GM21526 (cell line): ENCODE results near the gene NR2C1.
A peak's percentile ranks its signal among the peaks of the same experiment; 100 is the strongest.
"Not testable (repeated sequence)": the region's sequence is repeated elsewhere in the genome, so short reads cannot be mapped to it uniquely, and the experiment has no call there.

ENCODE experiments used
- ATAC-seq: cut with Tn5 transposase; IDR thresholded peaks from one replicate; pipeline ENCODE4 v1.9.1; 2021; ENCODE audit warnings: moderate library complexity; ENCODE audit not compliant: unreplicated experiment, low FRiP score

Gene NR2C1

GRCh38 chr12:95072900-95073697 lies at the start of gene NR2C1:
TSS of gene NR2C1 (minus strand) at chr12:95073618. CDS start at chr12:95067384, 6,234 bp downstream.
- peak; percentile 89 for ATAC-seq

- ATAC-seq: no peak
These were observed 45.4 kb upstream of the NR2C1 start for GRCh38 chr12:95118788-95119179.

GRCh38 chr12:95118138-95118787 lies 44.8 kb upstream of the NR2C1 start:
- ATAC-seq: no peak

- peak; percentile 75 for ATAC-seq
These were observed 43.8 kb upstream of the NR2C1 start for GRCh38 chr12:95117178-95117599.

- ATAC-seq: peak; percentile 40
These were observed 43.4 kb upstream of the NR2C1 start for GRCh38 chr12:95116773-95117172.

- ATAC-seq: no peak
These were observed 42.9 kb upstream of the NR2C1 start for GRCh38 chr12:95116341-95116740.

GRCh38 chr12:95115641-95116040 lies 42.2 kb upstream of the NR2C1 start:
- no peak for ATAC-seq

GRCh38 chr12:95114766-95115405 lies 41.5 kb upstream of the NR2C1 start:
- ATAC-seq: no peak

- no peak for ATAC-seq
These were observed 33.9 kb upstream of the NR2C1 start for GRCh38 chr12:95107362-95107761.

GRCh38 chr12:95105540-95105939 lies 32.1 kb upstream of the NR2C1 start:
- ATAC-seq: no peak

- no peak for ATAC-seq
These were observed 31.6 kb upstream of the NR2C1 start for GRCh38 chr12:95104919-95105452.

- peak; percentile 81 for ATAC-seq
These were observed 29.7 kb upstream of the NR2C1 start for GRCh38 chr12:95102916-95103671.

- not testable (repeated sequence) for ATAC-seq
These were observed 28.5 kb upstream of the NR2C1 start for GRCh38 chr12:95101957-95102356.

GRCh38 chr12:95100264-95101190 lies 27.1 kb upstream of the NR2C1 start:
- no peak for ATAC-seq

- no peak for ATAC-seq
These were observed 25.9 kb upstream of the NR2C1 start for GRCh38 chr12:95099270-95099790.

- no peak for ATAC-seq
These were observed 23.4 kb upstream of the NR2C1 start for GRCh38 chr12:95096852-95097251.

GRCh38 chr12:95096378-95096777 lies 23.0 kb upstream of the NR2C1 start:
- ATAC-seq: no peak

- ATAC-seq: not testable (repeated sequence)
These were observed 22.4 kb upstream of the NR2C1 start for GRCh38 chr12:95095866-95096265.

GRCh38 chr12:95089462-95089861 lies 16.0 kb upstream of the NR2C1 start:
- ATAC-seq: no peak
